GM18520 (cell line): Measurements from ENCODE around the gene AP1AR.
"Not testable (repeated sequence)": the region's sequence is repeated elsewhere in the genome, so short reads cannot be mapped to it uniquely, and the experiment has no call there.

ENCODE experiments used
- ATAC-seq: cut with Tn5 transposase; IDR thresholded peaks from one replicate; pipeline ENCODE4 v1.9.1; 2021; ENCODE audit not compliant: unreplicated experiment

AP1AR gene

GRCh38 chr4:112309263-112309791 lies 77.7 kb downstream of the AP1AR start:
- not testable (repeated sequence) for ATAC-seq

DNA sequence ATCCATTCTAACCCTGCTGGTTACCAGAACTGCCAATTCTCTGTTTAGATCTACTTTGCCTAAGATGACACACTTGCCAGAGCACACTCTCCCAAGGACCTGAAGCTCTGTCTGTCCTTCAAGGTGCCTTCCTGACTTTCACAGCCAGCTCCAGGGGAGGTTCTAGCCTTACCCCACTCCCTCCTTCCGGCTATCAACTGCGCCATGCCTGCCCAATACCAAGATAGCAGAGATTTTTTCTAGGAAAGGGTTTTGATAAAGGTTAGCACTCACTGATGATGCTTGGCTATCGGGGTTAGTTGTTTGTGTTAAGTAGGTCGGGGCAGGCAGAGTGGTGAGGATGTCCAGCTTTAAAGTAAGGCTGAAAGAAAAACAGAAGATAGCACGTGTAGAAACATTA lies 79.9 kb downstream of the AP1AR start:
- ATAC-seq, result no peak

GRCh38 chr4:112312610-112313239 lies 81.1 kb downstream of the AP1AR start:
- ATAC-seq, result peak; percentile 98

DNA sequence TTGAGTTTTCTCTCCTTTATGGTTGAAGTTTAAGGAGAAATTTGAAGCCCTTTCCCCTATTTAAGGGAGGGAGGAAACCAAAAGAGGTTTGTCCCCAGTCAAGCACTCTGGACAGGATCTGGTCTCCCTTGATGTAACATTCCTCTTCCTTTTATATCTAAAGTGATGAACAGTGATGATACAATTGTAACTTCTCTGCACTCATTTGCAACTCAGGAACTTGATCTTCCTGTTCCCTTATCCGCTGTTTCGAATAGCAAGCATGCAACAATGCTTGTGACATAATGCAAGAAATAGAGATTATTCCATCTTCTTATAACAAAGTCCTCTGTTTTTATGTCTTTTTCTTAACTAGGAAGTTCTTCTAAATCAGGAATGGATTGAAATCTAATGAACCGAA lies 83.9 kb downstream of the AP1AR start:
- ATAC-seq, result no peak

DNA sequence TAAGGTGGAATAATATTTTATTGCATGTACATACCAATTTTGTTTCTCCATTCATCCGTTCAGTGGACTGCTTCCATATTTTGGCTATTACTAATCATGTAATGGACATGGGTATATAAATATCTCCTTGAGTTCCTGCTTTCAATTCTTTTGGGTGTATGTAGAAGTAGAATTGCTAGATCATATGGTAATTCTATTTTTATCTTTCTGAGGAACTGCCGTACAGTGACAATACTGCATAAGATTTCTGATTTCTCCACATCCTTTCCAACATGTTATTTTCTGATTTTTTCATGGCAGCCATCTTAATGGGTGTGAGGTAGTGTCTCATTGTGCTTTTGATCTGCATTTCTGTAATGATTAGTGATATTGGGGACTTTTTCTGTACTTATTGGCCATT lies 84.8 kb downstream of the AP1AR start:
- no peak for ATAC-seq

- ATAC-seq, result peak; percentile 99
Observed at GRCh38 chr4:112318239-112319142, 86.9 kb downstream of the AP1AR start.
